HEK293T (cell line): ENCODE measurements around the gene ATXN8OS.

Experiments
- ARNT ChIP-seq: fragments of 450-650 bp; IDR thresholded peaks from 2 replicates; pipeline ENCODE4 v1.6.1; 2017; ENCODE audit warnings: mild to moderate bottlenecking
- BHLHE40 ChIP-seq: fragments of 450-650 bp; IDR thresholded peaks from 2 replicates; pipeline ENCODE4 v1.6.1; 2016; ENCODE audit warnings: mild to moderate bottlenecking, moderate library complexity, borderline replicate concordance
- CTBP1 ChIP-seq: fragments of 450-650 bp; IDR thresholded peaks from 2 replicates; pipeline ENCODE4 v1.6.1; 2016; ENCODE audit warnings: borderline replicate concordance
- FOXM1 ChIP-seq: fragments of 450-650 bp; IDR thresholded peaks from 2 replicates; pipeline ENCODE4 v1.6.1; 2017; ENCODE audit warnings: mild to moderate bottlenecking, borderline replicate concordance
- HDGF ChIP-seq: fragments of 450-650 bp; IDR thresholded peaks from 2 replicates; pipeline ENCODE4 v1.6.1; 2017; ENCODE audit warnings: antibody characterized with exemption, borderline replicate concordance
- NFRKB ChIP-seq: fragments of 450-650 bp; IDR thresholded peaks from 2 replicates; pipeline ENCODE4 v1.6.1; 2016; ENCODE audit warnings: mild to moderate bottlenecking, moderate library complexity
- SP1 ChIP-seq: fragments of 450-650 bp; IDR thresholded peaks from 2 replicates; pipeline ENCODE4 v1.6.1; 2017
- SUZ12 ChIP-seq: fragments of 450-650 bp; IDR thresholded peaks from 2 replicates; pipeline ENCODE4 v1.6.1; 2016; ENCODE audit warnings: mild to moderate bottlenecking
- TARDBP ChIP-seq: fragments of 450-650 bp; IDR thresholded peaks from 2 replicates; pipeline ENCODE4 v1.6.1; 2016
- ZNF384 ChIP-seq: fragments of 450-650 bp; IDR thresholded peaks from 2 replicates; pipeline ENCODE4 v1.6.1; 2016

DNA sequence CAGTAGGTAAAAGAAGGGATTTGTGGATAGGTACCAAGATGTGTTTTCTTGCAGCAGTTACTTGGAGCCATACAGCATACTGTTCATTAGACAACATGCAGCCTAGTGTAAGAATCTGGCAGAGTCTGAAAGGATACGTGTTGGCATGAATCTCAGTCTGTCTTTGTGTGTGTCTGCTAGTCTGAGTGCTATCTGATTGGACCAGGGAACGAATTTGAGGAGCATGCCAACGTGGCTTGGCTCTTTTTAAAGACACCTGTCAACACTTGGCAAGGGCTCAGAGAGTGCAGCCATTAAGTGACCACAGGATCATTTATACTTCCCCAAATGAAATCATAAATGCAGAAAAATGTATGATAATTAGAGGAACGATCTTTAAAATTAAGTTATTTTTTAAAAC lies 27.6 kb upstream of the ATXN8OS start:
- TF ChIP-seq BHLHE40 (no peak), CTBP1 (no peak), FOXM1 (no peak), TARDBP (no peak), NFRKB (no peak), HDGF (no peak), SP1 (no peak), ARNT (no peak), ZNF384 (no peak), SUZ12 (no peak)
